OCI-LY7 (cell line): ENCODE data around the gene RPS6KA3. TPM values are rescaled to one million over a fixed set of nuclear protein-coding genes. Genes with fewer than 3 reads are reported as not detected.

Experiments
- BruUV-seq: library from RNA; stranded (reverse); fragments of 400-500 nt; replicated peaks from 2 replicates; lab custom pipeline; 2021; lab: Mats Ljungman, UMichigan
- CTCF ChIA-PET: fragments of 300-600 bp; sonication (Branson Sonifier 250); formaldehyde crosslinking; loops from one replicate; lab custom pipeline; 2022; ENCODE audit warnings: antibody characterized with exemption; ENCODE audit not compliant: unreplicated experiment; lab: Charles Lee
- POLR2A ChIA-PET: fragments of 300-600 bp; sonication (Branson Sonifier 250); formaldehyde crosslinking; loops from one replicate; lab custom pipeline; 2022; ENCODE audit warnings: antibody characterized with exemption; lab: Charles Lee
- DNase-seq: peaks from one replicate; pipeline ENCODE4 v3.0.0-alpha.2; 2015; ENCODE audit warnings: low spot score
- H2AFZ ChIP-seq: fragments of 200-600 bp; sonication (generic), shearing (Covaris generic); 2 replicates; pipeline ENCODE4 v1.6.1; 2014; ENCODE audit warnings: mild to moderate bottlenecking, antibody characterized with exemption, low read length, moderate library complexity
- H3K27ac ChIP-seq: fragments of 200-600 bp; sonication (generic); 2 replicates; pipeline ENCODE4 v1.5.1; 2014; ENCODE audit warnings: mixed run types, low read depth, mild to moderate bottlenecking, moderate library complexity, low read length, inconsistent platforms; ENCODE audit not compliant: poor library complexity, severe bottlenecking
- H3K36me3 ChIP-seq: fragments of 200-600 bp; sonication (generic); 2 replicates; pipeline ENCODE4 v1.6.1; 2014; ENCODE audit warnings: mild to moderate bottlenecking, antibody characterized with exemption, low read length, moderate library complexity, mixed read lengths; ENCODE audit not compliant: insufficient read depth
- H3K4me1 ChIP-seq: fragments of 200-600 bp; sonication (generic); 2 replicates; pipeline ENCODE4 v1.5.1; 2014; ENCODE audit warnings: mild to moderate bottlenecking, low read length; ENCODE audit not compliant: insufficient read depth, poor library complexity, severe bottlenecking
- H3K4me2 ChIP-seq: fragments of 200-600 bp; sonication (generic); 2 replicates; pipeline ENCODE4 v1.6.1; 2014; ENCODE audit warnings: mild to moderate bottlenecking, low read length
- H3K4me3 ChIP-seq: fragments of 200-600 bp; sonication (generic); 2 replicates; pipeline ENCODE4 v1.5.1; 2014; ENCODE audit warnings: mild to moderate bottlenecking, low read depth, low read length; ENCODE audit not compliant: poor library complexity, severe bottlenecking
- H3K79me2 ChIP-seq: fragments of 200-600 bp; sonication (generic); 2 replicates; pipeline ENCODE4 v1.6.1; 2016; ENCODE audit warnings: low read depth, mild to moderate bottlenecking, low read length, moderate library complexity, mixed read lengths; ENCODE audit not compliant: insufficient read depth
- H3K9me2 ChIP-seq: fragments of 200-600 bp; sonication (generic); 2 replicates; pipeline ENCODE4 v1.6.1; 2016; ENCODE audit warnings: mild to moderate bottlenecking, low read length, mixed read lengths; ENCODE audit not compliant: insufficient read depth
- H3K9me3 ChIP-seq: fragments of 200-600 bp; sonication (generic); 2 replicates; pipeline ENCODE4 v1.6.1; 2014; ENCODE audit warnings: mild to moderate bottlenecking, mixed run types, low read length, mixed read lengths
- H4K20me1 ChIP-seq: fragments of 200-600 bp; sonication (generic); 2 replicates; pipeline ENCODE4 v1.6.1; 2014; ENCODE audit warnings: mild to moderate bottlenecking, antibody characterized with exemption, low read length, moderate library complexity, mixed read lengths; ENCODE audit not compliant: insufficient read depth
- CTCF ChIP-seq: fragments of 200-600 bp; sonication (generic); conservative IDR thresholded peaks from 2 replicates; pipeline ENCODE4 v1.5.1; 2014; ENCODE audit warnings: mild to moderate bottlenecking, antibody characterized with exemption, low read length, moderate library complexity, mixed read lengths
- EZH2phosphoT487 ChIP-seq: fragments of 200-600 bp; sonication (generic); IDR thresholded peaks from 2 replicates; pipeline ENCODE4 v1.6.1; 2018; ENCODE audit warnings: low read depth, borderline replicate concordance, mild to moderate bottlenecking, mixed run types, antibody characterized with exemption, low read length, moderate library complexity, mixed read lengths
- intact Hi-C: fragments of 100-400 bp; cut with micrococcal nuclease; formaldehyde crosslinking; loops from one replicate; pipeline ENCODE4 v1.10.0; 2022; ENCODE audit not compliant: unreplicated experiment
- total RNA-seq, 2 experiments: library from RNA; depleted of rRNA in 1 of 2; stranded (reverse); fragments of >200 nt in 1 of 2; shearing (Covaris generic) in 1 of 2; gene quantifications; 2 replicates each; pipeline ENCODE4 v1.2.3, GENCODE V29; 2014 to 2022

The RPS6KA3 gene
- total RNA-seq, 2 experiments from 2014 or later: 21.6 to 35.4 TPM

GRCh38 chrX:20205927-20206708 lies 60.6 kb downstream of the RPS6KA3 start:
- no TSS peak for BruUV-seq
- no peak overlapping the region for H3K4me3 ChIP-seq
- intact Hi-C loops: no loop called here
- H3K36me3 ChIP-seq: peaks cover 24% of the 10 kb centered on the region; the same call in 1 of the 2 replicates
- no peaks in the 10 kb centered on the region for H3K9me2 ChIP-seq
- H3K9me3 ChIP-seq: no peaks in the 10 kb centered on the region
- POLR2A ChIA-PET: interaction anchor here (0.6 kb wide), 1 partner anchor 70 kb away, joined by 3 read pairs; no protein-coding TSS in a partner anchor
- no peak overlapping the region for H2AFZ ChIP-seq
- H3K27ac ChIP-seq: no peak overlapping the region
- no peak for DNase-seq
- H3K4me2 ChIP-seq: no peak overlapping the region
- H3K79me2 ChIP-seq: peaks cover 3% of the 10 kb centered on the region; the same call in 1 of the 2 replicates
- CTCF ChIA-PET: no interaction called here
- no peak for TF ChIP-seq EZH2phosphoT487
- TF ChIP-seq CTCF: no peak
- no peaks in the 10 kb centered on the region for H3K4me1 ChIP-seq
- H4K20me1 ChIP-seq: no peaks in the 10 kb centered on the region

- intact Hi-C loops: no loop called here
- H3K27ac ChIP-seq: no peak overlapping the region
- no peak for DNase-seq
- ChIA-PET CTCF (no interaction called here), POLR2A (interaction anchor here (0.5 to 1.3 kb wide), 2 partner anchors 16 to 68 kb away, joined by 3 read pairs; no protein-coding TSS in a partner anchor)
- H3K9me3 ChIP-seq: no peaks in the 10 kb centered on the region
- H3K9me2 ChIP-seq: no peaks in the 10 kb centered on the region
- H3K36me3 ChIP-seq: peaks cover 27% of the 10 kb centered on the region
- H3K79me2 ChIP-seq: no peaks in the 10 kb centered on the region
- H3K4me3 ChIP-seq: no peak overlapping the region
- H3K4me1 ChIP-seq: no peaks in the 10 kb centered on the region
- no peak for TF ChIP-seq CTCF
- no peak for TF ChIP-seq EZH2phosphoT487
- BruUV-seq: no TSS peak
- H2AFZ ChIP-seq: no peak overlapping the region
- no peaks in the 10 kb centered on the region for H4K20me1 ChIP-seq
- H3K4me2 ChIP-seq: no peak overlapping the region
Observed at GRCh38 chrX:20204351-20204750, 62.4 kb downstream of the RPS6KA3 start.

GRCh38 chrX:20197641-20198210 lies 69.0 kb downstream of the RPS6KA3 start:
- intact Hi-C loops: no loop called here
- BruUV-seq: no TSS peak
- H3K36me3 ChIP-seq: peaks cover 23% of the 10 kb centered on the region
- H4K20me1 ChIP-seq: no peaks in the 10 kb centered on the region
- ChIA-PET POLR2A (interaction anchor here (0.6 kb wide), 1 partner anchor 603 kb away, joined by 4 read pairs; no protein-coding TSS in a partner anchor), CTCF (no interaction called here)
- no peak for DNase-seq
- H3K4me2 ChIP-seq: no peak overlapping the region
- H3K9me2 ChIP-seq: no peaks in the 10 kb centered on the region
- no peaks in the 10 kb centered on the region for H3K79me2 ChIP-seq
- no peak for TF ChIP-seq CTCF
- TF ChIP-seq EZH2phosphoT487: no peak
- no peak overlapping the region for H3K27ac ChIP-seq
- no peak overlapping the region for H3K4me3 ChIP-seq
- no peak overlapping the region for H2AFZ ChIP-seq
- H3K4me1 ChIP-seq: no peaks in the 10 kb centered on the region
- no peaks in the 10 kb centered on the region for H3K9me3 ChIP-seq
